SK-N-SH treated with all-trans-retinoic acid at 6 μM for 48 hours (cell line): ENCODE data around the gene PPP1R2.

Source experiments
- ATAC-seq: fragments of 200-7000 bp; cut with Tn5 transposase; 3 replicates; pipeline ENCODE4 v1.9.1; 2020; ENCODE audit warnings: mild to moderate bottlenecking, moderate library complexity
- ARNTL ChIP-seq: fragments of 450-650 bp; formaldehyde crosslinking; IDR thresholded peaks from 2 replicates; pipeline ENCODE4 v1.5.0; 2020; ENCODE audit warnings: low read depth, mild to moderate bottlenecking, moderate library complexity, borderline replicate concordance
- BACH2 ChIP-seq: fragments of 250-450 bp; sonication (Bioruptor Pico); IDR thresholded peaks from 2 replicates; pipeline ENCODE4 v1.9.0; 2021; ENCODE audit warnings: mild to moderate bottlenecking, borderline replicate concordance
- CREB5 ChIP-seq: fragments of 250-450 bp; sonication (Bioruptor Pico); IDR thresholded peaks from 2 replicates; pipeline ENCODE4 v1.5.1; 2020; ENCODE audit warnings: low read depth, mild to moderate bottlenecking, moderate library complexity
- CSDC2 ChIP-seq: fragments of 250-450 bp; sonication (Bioruptor Pico); IDR thresholded peaks from 2 replicates; pipeline ENCODE4 v1.5.0; 2020; ENCODE audit warnings: mild to moderate bottlenecking, moderate library complexity
- CSRNP3 ChIP-seq: fragments of 250-450 bp; sonication (Bioruptor Pico); IDR thresholded peaks from 2 replicates; pipeline ENCODE4 v1.5.1; 2021; ENCODE audit warnings: mild to moderate bottlenecking, moderate library complexity
- ESRRG ChIP-seq: fragments of 250-450 bp; sonication (Bioruptor Pico); IDR thresholded peaks from 2 replicates; pipeline ENCODE4 v1.6.1; 2021; ENCODE audit warnings: mild to moderate bottlenecking
- GLIS3 ChIP-seq: fragments of 250-450 bp; sonication (Bioruptor Pico); IDR thresholded peaks from 2 replicates; pipeline ENCODE4 v1.5.0; 2020; ENCODE audit warnings: mild to moderate bottlenecking, moderate library complexity
- ISL1 ChIP-seq: fragments of 250-450 bp; sonication (Bioruptor Pico); IDR thresholded peaks from 2 replicates; pipeline ENCODE4 v2.1.2; 2022; ENCODE audit warnings: mild to moderate bottlenecking, moderate library complexity
- OSR1 ChIP-seq: fragments of 250-450 bp; sonication (Bioruptor Pico); IDR thresholded peaks from 2 replicates; pipeline ENCODE4 v1.8.0; 2022; ENCODE audit warnings: moderate library complexity, mild to moderate bottlenecking, inconsistent platforms
- PATZ1 ChIP-seq: fragments of 250-450 bp; sonication (Bioruptor Pico); IDR thresholded peaks from 2 replicates; pipeline ENCODE4 v1.8.0; 2020; ENCODE audit warnings: mild to moderate bottlenecking, moderate library complexity, borderline replicate concordance
- POU6F1 ChIP-seq: fragments of 250-450 bp; sonication (Bioruptor Pico); IDR thresholded peaks from 2 replicates; pipeline ENCODE4 v1.8.0; 2021; ENCODE audit warnings: low read depth, mild to moderate bottlenecking, moderate library complexity, borderline replicate concordance
- PPARA ChIP-seq: fragments of 250-450 bp; sonication (Bioruptor Pico); IDR thresholded peaks from 2 replicates; pipeline ENCODE4 v1.5.0; 2020; ENCODE audit warnings: mild to moderate bottlenecking, borderline replicate concordance
- RARB ChIP-seq: fragments of 250-450 bp; sonication (Bioruptor Pico); IDR thresholded peaks from 2 replicates; pipeline ENCODE4 v1.8.0; 2021; ENCODE audit warnings: mild to moderate bottlenecking, moderate library complexity
- TCF4 ChIP-seq: fragments of 250-450 bp; sonication (Bioruptor Pico); IDR thresholded peaks from 2 replicates; pipeline ENCODE4 v1.8.0; 2021; ENCODE audit warnings: mild to moderate bottlenecking, moderate library complexity, borderline replicate concordance
- TOX ChIP-seq: fragments of 250-450 bp; sonication (Bioruptor Pico); IDR thresholded peaks from 2 replicates; pipeline ENCODE4 v1.8.0; 2021; ENCODE audit warnings: mild to moderate bottlenecking, moderate library complexity, borderline replicate concordance
- TSHZ2 ChIP-seq: fragments of 250-450 bp; sonication (Bioruptor Pico); IDR thresholded peaks from 2 replicates; pipeline ENCODE4 v1.5.0; 2020; ENCODE audit warnings: mild to moderate bottlenecking, moderate library complexity
- ZC3H10 ChIP-seq: fragments of 250-450 bp; sonication (Bioruptor Pico); IDR thresholded peaks from 2 replicates; pipeline ENCODE4 v1.5.1; 2021; ENCODE audit warnings: mild to moderate bottlenecking, moderate library complexity
- ZFP3 ChIP-seq: fragments of 250-450 bp; sonication (Bioruptor Pico); IDR thresholded peaks from 2 replicates; pipeline ENCODE4 v1.5.0; 2020; ENCODE audit warnings: mild to moderate bottlenecking, moderate library complexity
- ZFP30 ChIP-seq: fragments of 450-650 bp; formaldehyde crosslinking; IDR thresholded peaks from 2 replicates; pipeline ENCODE4 v1.5.0; 2022; ENCODE audit warnings: mild to moderate bottlenecking, moderate library complexity
- ZNF565 ChIP-seq: fragments of 450-650 bp; formaldehyde crosslinking; conservative IDR thresholded peaks from 2 replicates; pipeline ENCODE4 v1.5.0; 2020; ENCODE audit warnings: low read depth, mild to moderate bottlenecking, moderate library complexity
- ZNF70 ChIP-seq: fragments of 450-650 bp; formaldehyde crosslinking; IDR thresholded peaks from 2 replicates; pipeline ENCODE4 v1.5.0; 2020; ENCODE audit warnings: mild to moderate bottlenecking, moderate library complexity
- ZNF8 ChIP-seq: fragments of 450-650 bp; formaldehyde crosslinking; IDR thresholded peaks from 2 replicates; pipeline ENCODE4 v1.5.0; 2020; ENCODE audit warnings: mild to moderate bottlenecking, moderate library complexity

PPP1R2 gene

GRCh38 chr3:195540511-195540910 is 2.6 kb downstream of the PPP1R2 start:
- TF ChIP-seq CREB5 (CRISPR knock-in tag) (no peak), ESRRG (no peak), ARNTL (CRISPR knock-in tag) (no peak), CSRNP3 (CRISPR knock-in tag) (no peak), ZC3H10 (CRISPR knock-in tag) (no peak), TCF4 (CRISPR knock-in tag) (no peak), ZNF70 (CRISPR knock-in tag) (no peak), ZFP30 (CRISPR knock-in tag) (no peak)
- no peak for ATAC-seq

GRCh38 chr3:195540027-195540426 is 3.1 kb downstream of the PPP1R2 start:
- TF ChIP-seq GLIS3 (CRISPR knock-in tag): no peak
- TF ChIP-seq PATZ1 (CRISPR knock-in tag): no peak
- TF ChIP-seq PPARA (CRISPR knock-in tag): no peak
- no peak for TF ChIP-seq POU6F1
- TF ChIP-seq OSR1 (CRISPR knock-in tag): no peak
- TF ChIP-seq ZFP3 (CRISPR knock-in tag): no peak
- TF ChIP-seq RARB (CRISPR knock-in tag): no peak
- TF ChIP-seq ZNF8 (CRISPR knock-in tag): no peak
- TF ChIP-seq TSHZ2: no peak
- TF ChIP-seq CREB5 (CRISPR knock-in tag): no peak
- no peak for TF ChIP-seq ARNTL (CRISPR knock-in tag)
- no peak for TF ChIP-seq ZNF565 (CRISPR knock-in tag)
- TF ChIP-seq, all 23 proteins: peak for 0
- no peak for ATAC-seq

GRCh38 chr3:195539479-195539878 is 3.6 kb downstream of the PPP1R2 start:
- ATAC-seq: no peak
- TF ChIP-seq PATZ1 (CRISPR knock-in tag) (no peak), ISL1 (no peak), BACH2 (CRISPR knock-in tag) (no peak), CREB5 (CRISPR knock-in tag) (no peak), CSDC2 (no peak), ZFP3 (CRISPR knock-in tag) (no peak), TOX (CRISPR knock-in tag) (no peak), TCF4 (CRISPR knock-in tag) (no peak), ESRRG (no peak)
